ENCODE measurements around the gene ALDH1A1.

GRCh38 chr9:72924154-72924790, 28.6 kb downstream of the ALDH1A1 start:
- TF ChIP-seq CTCF (IDR thresholded peaks at IDR 0.05) (no peak), POLR2A (IDR thresholded peaks at IDR 0.05) (no peak)
